Measurements from ENCODE around the gene LILRA6. TPM values are rescaled to one million over a fixed set of nuclear protein-coding genes. Genes with fewer than 3 reads are reported as not detected.
A peak's percentile ranks its signal among the peaks of the same experiment; 100 is the strongest.
"Not testable (repeated sequence)": the region's sequence is repeated elsewhere in the genome, so short reads cannot be mapped to it uniquely, and the experiment has no call there.

The LILRA6 gene
- total RNA-seq, 1 donor from 2014 or later: 1.6 TPM

- no peak for DNase-seq (ENCODE audit: low spot score)
Observed at GRCh38 chr19:54262470-54262869, 19.9 kb upstream of the LILRA6 start.

DNA sequence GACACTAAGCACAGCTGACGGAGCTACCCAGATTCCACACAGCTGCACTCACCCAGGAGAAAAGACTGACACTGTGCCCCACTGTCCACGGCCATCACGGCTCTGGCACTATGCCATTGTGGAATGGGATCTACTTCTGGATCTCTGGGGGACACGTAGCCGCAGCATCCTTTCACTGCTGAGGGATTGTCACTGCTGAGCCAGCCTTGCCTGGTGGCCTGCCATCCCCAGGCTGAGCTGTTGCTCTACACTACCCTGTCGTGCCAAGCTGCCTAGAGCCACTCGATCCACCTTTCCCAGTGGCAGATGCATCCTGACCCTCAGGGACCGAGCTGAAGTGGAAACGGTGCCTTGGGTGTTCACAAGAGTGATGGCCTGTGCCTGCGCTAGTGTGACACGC is 19.5 kb upstream of the LILRA6 start:
- peak; percentile 10 for DNase-seq (ENCODE audit: low spot score)

- DNase-seq (ENCODE audit: low spot score): peak; percentile 38
Observed at GRCh38 chr19:54257116-54257480, 14.5 kb upstream of the LILRA6 start, which contains the start of gene LILRB5. Gene LILRB5, minus strand, starts transcription at chr19:54257273. Its CDS starts 80 bp downstream, at chr19:54257193.

DNA sequence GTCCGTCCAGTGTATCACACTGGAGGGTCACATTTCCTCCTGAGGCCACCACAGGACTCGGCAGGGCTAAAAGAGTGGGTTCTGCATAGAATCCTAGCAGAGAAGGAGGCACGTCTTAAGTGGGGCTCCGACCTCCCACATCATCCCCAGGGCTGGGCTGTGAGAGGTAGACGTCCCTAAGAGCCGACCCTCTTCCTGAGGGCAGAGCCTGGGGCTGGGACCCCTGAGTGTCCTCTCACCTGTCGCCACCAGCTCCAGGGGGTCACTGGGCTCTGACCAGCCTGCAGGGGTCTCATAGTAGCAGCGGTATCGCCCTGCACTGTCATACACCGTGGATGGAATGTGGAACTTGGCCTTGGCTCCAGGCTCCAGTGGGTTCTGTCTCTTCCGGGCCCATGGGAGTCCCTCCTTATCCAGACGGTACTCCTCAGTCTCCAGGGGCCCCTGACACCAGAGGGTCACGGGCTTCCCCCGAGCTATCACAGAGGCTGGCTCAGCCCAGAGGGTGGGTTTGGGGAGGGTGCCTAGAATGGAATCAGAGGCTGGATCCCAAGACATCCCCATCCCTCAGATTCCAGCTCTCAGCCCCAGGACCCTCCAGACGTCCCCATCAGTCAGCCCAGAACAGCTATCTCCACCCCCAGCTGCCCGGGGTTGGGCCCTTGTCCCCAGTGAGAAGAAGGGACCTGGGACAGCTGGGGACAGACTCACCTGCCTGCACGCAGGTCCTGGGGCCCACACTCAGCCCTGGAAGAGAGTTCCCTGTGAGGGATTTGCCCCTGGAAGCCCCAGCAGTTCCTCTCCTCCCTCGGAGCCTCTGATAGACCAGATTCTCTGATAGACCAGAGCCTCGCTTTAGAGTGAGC is 13.9 kb upstream of the LILRA6 start:
- DNase-seq (ENCODE audit: low spot score): peak; percentile 36

- peak; percentile 33 for DNase-seq (ENCODE audit: low spot score)
Observed at GRCh38 chr19:54255105-54255775, 12.7 kb upstream of the LILRA6 start.

- DNase-seq (ENCODE audit: low spot score): peak; percentile 37
Observed at GRCh38 chr19:54254195-54254906, 11.8 kb upstream of the LILRA6 start.

- DNase-seq (ENCODE audit: low spot score): peak; percentile 35
Observed at GRCh38 chr19:54253331-54254194, 11.0 kb upstream of the LILRA6 start.

- DNase-seq (ENCODE audit: low spot score): peak; percentile 29
Observed at GRCh38 chr19:54252845-54253244, 10.3 kb upstream of the LILRA6 start.

DNA sequence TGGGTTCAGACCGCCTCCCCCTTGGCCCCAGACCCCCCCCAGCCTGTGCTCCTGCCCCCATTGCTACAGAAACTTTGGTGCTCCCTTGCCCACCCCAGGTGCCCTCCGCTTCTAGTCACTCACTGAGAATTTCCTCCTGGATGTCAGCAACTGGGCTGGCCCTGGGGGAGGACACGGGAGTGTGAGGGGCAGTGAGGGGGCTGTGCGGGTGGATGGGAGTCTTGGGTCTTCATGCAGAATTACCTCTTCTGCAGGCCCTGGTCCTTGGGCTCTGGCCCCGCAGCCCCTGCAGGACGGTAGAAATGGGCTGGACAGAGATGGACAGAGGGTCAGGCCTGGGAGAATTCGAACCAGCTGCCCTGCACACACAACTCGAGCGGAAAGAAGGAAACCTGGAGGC is 9.7 kb upstream of the LILRA6 start:
- peak; percentile 32 for DNase-seq (ENCODE audit: low spot score)

- DNase-seq (ENCODE audit: low spot score): peak; percentile 47
Observed at GRCh38 chr19:54248016-54248601, 5.5 kb upstream of the LILRA6 start.

- peak; percentile 31 for DNase-seq (ENCODE audit: low spot score)
Observed at GRCh38 chr19:54247106-54247930, 4.7 kb upstream of the LILRA6 start.

- DNase-seq (ENCODE audit: low spot score): peak; percentile 18
Observed at GRCh38 chr19:54245936-54246335, 3.3 kb upstream of the LILRA6 start.

- not testable (repeated sequence) for DNase-seq (ENCODE audit: low spot score)
Observed at GRCh38 chr19:54243809-54244208, 1.2 kb upstream of the LILRA6 start.

GRCh38 chr19:54242234-54242633 is 356 bp downstream of the LILRA6 start:
- peak; percentile 9 for DNase-seq (ENCODE audit: low spot score)

GRCh38 chr19:54240372-54241336 is 1.9 kb downstream of the LILRA6 start:
- DNase-seq (ENCODE audit: low spot score): peak; percentile 29

- peak; percentile 42 for DNase-seq (ENCODE audit: low spot score)
Observed at GRCh38 chr19:54239491-54240371, 2.9 kb downstream of the LILRA6 start.

- no peak for DNase-seq (ENCODE audit: low spot score)
Observed at GRCh38 chr19:54233941-54234340, 8.6 kb downstream of the LILRA6 start.
